ENCODE measurements around the gene UTS2B.

DNA sequence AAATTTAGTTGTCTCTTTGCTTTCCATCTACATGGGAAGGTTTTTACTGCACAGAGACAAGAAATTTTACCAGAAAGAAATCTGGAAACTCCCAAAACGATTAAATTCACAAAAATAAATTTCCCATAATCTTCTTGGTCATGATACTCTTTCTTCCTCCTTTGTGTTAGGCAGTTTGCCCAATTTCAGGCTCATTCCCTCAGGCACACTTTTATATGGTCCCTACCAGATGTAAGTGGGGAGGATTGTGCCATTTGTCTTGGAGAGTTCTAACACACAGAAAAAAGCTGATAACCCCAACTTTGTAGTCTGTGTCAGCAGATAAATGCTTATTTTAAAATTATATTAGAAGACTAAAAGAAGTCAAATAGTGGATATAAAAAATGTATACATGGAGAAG, 50.2 kb downstream of the UTS2B start:
- TF ChIP-seq POLR2A (IDR thresholded peaks at IDR 0.05; ENCODE audit: low read depth, low read length) (no peak), TAF1 (IDR thresholded peaks at IDR 0.05; ENCODE audit: low read depth, low read length) (no peak)
